Measurements from ENCODE around the gene KRT17. TPM values are rescaled to one million over a fixed set of nuclear protein-coding genes. Genes with fewer than 3 reads are reported as not detected.
"Not testable (repeated sequence)": the region's sequence is repeated elsewhere in the genome, so short reads cannot be mapped to it uniquely, and the experiment has no call there.

KRT17 gene
- total RNA-seq, 1 donor from 2014 or later, result 1,205 TPM

- no peak for DNase-seq
Measured at GRCh38 chr17:41633556-41634199, 9.3 kb upstream of the KRT17 start.

DNA sequence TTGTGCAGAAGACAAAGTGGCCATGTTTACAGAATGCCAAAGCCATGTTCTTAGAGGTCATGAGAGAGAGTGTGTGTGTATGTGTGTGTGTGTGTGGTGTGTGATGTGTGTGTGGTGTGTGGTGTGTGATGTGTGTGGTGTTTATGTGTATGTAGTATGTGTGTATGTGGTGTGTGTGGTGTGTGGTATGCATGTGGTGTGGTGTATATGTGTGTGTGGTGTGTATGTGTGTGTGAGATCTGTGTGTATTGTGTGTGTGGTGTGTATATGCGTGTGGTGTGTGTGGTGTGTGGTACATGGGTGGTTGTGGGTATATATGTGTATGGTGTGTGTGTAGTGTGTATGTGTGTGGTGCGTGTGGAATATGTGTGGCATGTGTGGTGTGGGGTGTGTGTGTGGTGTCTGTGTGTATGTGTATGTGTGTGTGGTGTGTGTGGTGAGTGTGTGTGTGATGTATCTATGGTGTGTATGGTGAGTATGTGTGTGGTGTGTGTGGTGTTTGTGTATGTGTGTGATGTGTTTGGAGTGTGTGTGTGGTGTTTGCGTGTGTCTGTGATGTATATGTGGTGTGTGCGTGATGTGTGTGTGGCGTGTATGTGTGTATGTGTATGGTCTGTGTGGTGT lies 8.2 kb upstream of the KRT17 start:
- DNase-seq, result no peak

DNA sequence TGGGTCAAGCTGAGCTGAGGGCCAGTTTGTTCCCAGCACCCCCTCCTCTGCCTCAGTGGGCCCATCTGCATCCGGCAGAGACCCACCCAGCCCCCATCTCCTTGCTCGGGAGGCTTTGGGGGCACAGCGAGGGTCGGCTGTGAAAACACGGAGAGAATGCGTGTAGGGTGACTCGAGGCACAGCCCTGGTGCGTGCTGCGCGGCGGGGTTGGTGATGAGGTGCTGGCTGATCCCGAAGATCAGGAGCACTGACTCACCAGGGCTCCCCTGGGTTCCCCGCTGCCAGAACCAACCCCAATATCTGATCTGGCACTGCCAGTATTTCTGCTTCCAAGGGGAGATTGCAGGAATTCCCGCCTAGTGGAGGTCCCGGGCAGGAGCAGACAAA lies 7.5 kb upstream of the KRT17 start:
- DNase-seq, result no peak

GRCh38 chr17:41631025-41631897 lies 6.9 kb upstream of the KRT17 start:
- DNase-seq, result no peak

DNA sequence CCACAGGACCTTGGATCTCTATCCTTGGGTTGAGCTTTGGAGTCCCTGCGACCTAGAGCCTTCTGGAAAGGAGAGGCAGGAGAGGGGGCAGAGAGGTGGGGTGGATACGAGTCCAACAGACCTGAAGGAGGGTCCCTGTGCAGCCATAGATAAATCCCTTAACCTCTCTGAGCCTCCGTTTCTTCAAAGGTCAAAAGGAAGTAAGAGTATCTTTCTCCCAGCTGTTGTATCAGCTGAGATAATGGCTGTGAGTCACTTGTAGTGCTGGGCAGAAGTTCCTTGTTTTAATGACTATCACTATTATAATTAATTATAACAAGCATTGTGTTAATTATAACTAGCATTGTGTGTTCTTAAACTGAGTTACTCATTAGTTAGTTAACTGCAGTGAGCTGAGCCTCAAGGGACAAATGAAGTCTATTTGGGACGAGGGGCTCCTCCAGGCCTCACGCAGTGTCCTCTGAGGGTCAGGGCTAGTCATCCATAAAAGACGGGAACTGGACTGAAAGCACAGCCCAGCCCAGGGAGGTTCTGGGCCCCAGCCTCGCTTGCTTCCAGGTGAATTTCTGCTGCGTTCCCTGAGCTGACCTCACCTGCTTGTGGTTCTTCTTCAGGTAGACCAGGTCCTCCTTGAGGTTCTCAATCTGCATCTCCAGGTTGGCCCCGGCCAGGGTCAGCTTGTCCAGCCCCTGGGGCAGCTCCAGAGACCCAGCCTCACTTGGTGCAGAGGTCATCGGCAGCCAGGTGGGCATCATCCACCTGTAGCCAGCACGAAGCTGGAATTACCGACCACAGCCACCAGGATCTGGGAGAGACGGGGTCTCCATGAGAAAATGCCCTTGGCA lies 5.7 kb upstream of the KRT17 start:
- no peak for DNase-seq

DNA sequence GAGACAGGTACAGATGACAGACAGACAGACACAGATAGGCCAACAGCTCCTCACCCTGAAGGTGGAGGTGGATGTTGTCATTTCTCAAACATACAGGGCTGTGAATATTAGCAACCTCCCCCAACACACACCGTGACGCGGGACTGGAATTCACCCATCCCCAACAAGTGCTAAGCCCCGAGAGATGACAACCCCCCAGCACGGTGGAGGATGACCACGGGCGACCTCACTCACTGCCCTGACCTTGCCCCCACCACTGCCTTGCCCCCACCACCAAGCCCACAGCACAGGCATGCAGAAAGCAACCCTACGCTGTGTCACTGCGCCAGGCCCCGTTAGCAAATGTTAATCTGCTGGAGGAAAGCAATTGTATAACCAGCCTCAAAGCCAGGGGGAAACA lies 4.9 kb upstream of the KRT17 start:
- no peak for DNase-seq

DNA sequence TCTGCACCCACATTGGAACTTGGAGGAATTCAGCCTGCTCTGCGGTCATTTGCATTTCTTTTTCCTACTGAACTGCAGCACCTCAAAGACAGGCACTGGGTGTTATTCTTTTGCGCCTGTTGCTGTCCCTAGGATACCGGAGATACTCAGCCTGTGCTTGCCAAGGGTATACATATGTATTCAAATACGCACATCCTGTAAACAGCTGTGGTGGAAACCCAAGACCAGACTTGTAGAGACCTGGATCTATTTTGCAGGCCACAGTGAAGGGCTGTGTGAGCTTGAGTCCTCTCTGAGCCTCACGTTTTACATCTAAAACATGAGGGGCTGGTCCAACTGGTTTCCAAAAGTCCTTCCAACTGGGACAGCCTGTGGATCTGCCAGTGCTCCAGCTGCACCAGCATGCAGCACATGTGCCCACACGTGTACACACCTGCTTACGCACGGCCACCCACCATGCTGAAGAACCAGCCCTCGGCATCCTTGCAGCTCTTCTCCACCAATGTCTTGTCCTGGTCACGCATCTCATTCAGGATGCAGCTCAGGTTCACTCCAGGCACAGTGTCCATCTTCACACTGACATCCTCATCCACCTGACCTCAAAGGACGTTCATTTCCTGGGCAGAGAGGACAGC lies 4.4 kb upstream of the KRT17 start:
- peak; percentile 56 for DNase-seq

GRCh38 chr17:41628073-41628370 lies 3.6 kb upstream of the KRT17 start:
- DNase-seq, result not testable (repeated sequence)

- DNase-seq, result no peak
Measured at GRCh38 chr17:41627316-41628072, 3.1 kb upstream of the KRT17 start.

DNA sequence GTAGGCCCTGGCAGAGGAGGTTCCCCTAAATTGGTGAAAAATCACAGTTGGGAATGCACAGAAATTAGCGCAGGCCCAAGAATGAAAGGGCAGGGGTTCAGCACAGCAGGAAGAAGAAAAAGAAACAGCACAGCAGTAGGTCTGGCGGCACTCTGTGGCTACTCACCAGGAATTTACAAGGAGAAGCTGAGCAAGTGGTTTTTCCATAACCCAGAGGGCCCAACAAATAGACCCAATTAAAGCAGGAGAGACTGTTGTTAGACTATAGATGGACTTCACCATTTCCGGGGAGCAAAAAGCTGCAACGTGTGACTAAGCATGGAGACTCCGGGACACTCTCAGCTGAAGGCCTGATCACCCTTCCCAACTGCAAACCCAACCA lies 2.5 kb upstream of the KRT17 start:
- not testable (repeated sequence) for DNase-seq

GRCh38 chr17:41626028-41626913 lies 1.9 kb upstream of the KRT17 start:
- not testable (repeated sequence) for DNase-seq

DNA sequence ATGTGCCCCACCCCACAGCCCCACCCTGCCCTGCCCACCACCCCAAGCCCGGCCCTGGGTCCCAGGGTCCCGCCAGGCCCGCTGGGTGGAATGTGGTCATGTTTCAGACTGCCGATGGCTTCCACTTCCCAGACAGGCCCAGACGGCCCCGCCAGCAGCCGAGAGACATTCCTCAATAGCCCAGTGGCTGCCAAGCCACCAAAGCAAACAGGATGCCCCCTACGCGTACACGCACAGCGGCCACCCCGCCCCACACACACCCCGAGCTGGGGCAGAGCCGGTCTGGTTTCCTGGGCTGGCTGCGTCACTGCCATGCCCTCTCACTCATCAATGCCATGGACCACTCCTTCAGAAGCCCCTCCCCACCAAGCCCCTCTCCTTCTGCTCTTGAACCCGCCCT lies 1.2 kb upstream of the KRT17 start:
- no peak for DNase-seq

DNA sequence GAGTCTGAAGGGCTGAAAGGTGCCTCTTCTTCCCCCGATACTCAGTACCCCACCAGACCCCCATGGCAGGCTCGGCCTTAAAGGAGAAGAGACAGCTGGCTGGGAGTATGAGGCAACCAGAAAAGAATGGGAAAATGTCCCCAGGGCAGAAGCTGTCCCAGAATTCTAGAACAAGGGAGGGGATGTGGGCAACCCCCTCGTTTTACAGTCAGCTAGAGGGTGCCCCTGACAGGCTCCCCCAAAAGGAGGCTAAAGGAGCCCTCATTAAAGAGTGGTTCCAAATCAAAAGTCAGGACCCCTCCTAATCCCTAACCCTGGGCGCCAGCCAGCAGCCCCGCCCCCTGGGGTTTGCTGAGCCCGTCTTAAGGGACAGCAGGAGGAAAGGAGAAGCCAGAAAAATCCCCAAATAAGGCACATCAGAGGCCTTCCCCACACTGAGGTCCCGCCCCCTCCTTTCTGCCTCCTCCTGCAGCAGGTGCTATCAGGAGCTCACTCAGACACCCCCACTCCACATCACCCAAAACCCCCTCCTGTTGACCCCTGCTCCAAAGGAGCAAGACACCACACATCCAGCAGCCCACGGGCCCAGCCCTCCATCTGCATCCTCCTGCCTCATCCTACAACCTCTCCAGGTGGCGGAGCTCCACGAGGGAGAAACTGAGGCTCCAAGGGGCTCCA lies 1.1 kb downstream of the KRT17 start:
- DNase-seq, result not testable (repeated sequence)

GRCh38 chr17:41622340-41623183 lies 1.8 kb downstream of the KRT17 start:
- DNase-seq, result not testable (repeated sequence)

- DNase-seq, result no peak
Measured at GRCh38 chr17:41621916-41622315, 2.5 kb downstream of the KRT17 start.

- not testable (repeated sequence) for DNase-seq
Measured at GRCh38 chr17:41621435-41621817, 2.9 kb downstream of the KRT17 start.

GRCh38 chr17:41620583-41621434 lies 3.6 kb downstream of the KRT17 start:
- no peak for DNase-seq

All from skin of body (tissue), 2 donors.